Neural progenitor cell (in vitro differentiated cells): ENCODE data around the gene PKNOX2. TPM values are rescaled to one million over a fixed set of nuclear protein-coding genes. Genes with fewer than 3 reads are reported as not detected.
A peak's percentile ranks its signal among the peaks of the same experiment; 100 is the strongest.

Experiments used
- DNase-seq: peaks from one replicate; pipeline ENCODE4 v3.0.0-alpha.2; 2016; ENCODE audit warnings: low spot score
- H2AFZ ChIP-seq: fragments of 200-600 bp; sonication (generic); replicated peaks from 2 replicates; pipeline ENCODE4 v1.6.1; 2016; ENCODE audit warnings: antibody characterized with exemption
- H3F3A ChIP-seq: fragments of 200-600 bp; sonication (generic); 2 replicates; pipeline ENCODE4 v1.6.1; 2016; ENCODE audit warnings: antibody characterized with exemption, low read depth
- H3K27ac ChIP-seq: fragments of 200-600 bp; sonication (generic); 2 replicates; pipeline ENCODE4 v1.5.1; 2016; ENCODE audit warnings: mild to moderate bottlenecking
- H3K27me3 ChIP-seq: fragments of 200-600 bp; sonication (generic); 2 replicates; pipeline ENCODE4 v1.6.1; 2016; ENCODE audit warnings: mild to moderate bottlenecking, moderate library complexity
- H3K36me3 ChIP-seq: fragments of 200-600 bp; sonication (generic); 2 replicates; pipeline ENCODE4 v1.5.1; 2016
- H3K4me1 ChIP-seq: fragments of 200-600 bp; sonication (generic); 2 replicates; pipeline ENCODE4 v1.6.1; 2016; ENCODE audit warnings: mixed run types
- H3K4me2 ChIP-seq: fragments of 200-600 bp; sonication (generic); 2 replicates; pipeline ENCODE4 v1.6.1; 2016
- H3K4me3 ChIP-seq: fragments of 200-600 bp; sonication (generic); 2 replicates; pipeline ENCODE4 v1.5.1; 2016
- H3K79me2 ChIP-seq: fragments of 200-600 bp; sonication (generic); 2 replicates; pipeline ENCODE4 v1.6.1; 2016; ENCODE audit warnings: low read depth
- H3K9ac ChIP-seq: fragments of 200-600 bp; sonication (generic); 2 replicates; pipeline ENCODE4 v1.6.1; 2016
- H3K9me3 ChIP-seq: fragments of 200-600 bp; sonication (generic); 2 replicates; pipeline ENCODE4 v1.5.1; 2016; ENCODE audit warnings: low read depth
- H4K20me1 ChIP-seq: fragments of 200-600 bp; sonication (generic); 2 replicates; pipeline ENCODE4 v1.6.1; 2016; ENCODE audit warnings: low read depth
- H3K27ac Mint-ChIP-seq: 3 replicates; pipeline ENCODE4 v1.8.0; 2021; ENCODE audit warnings: mixed read lengths
- H3K27me3 Mint-ChIP-seq: 2 replicates; pipeline ENCODE4 v1.8.0; 2022; ENCODE audit warnings: low read depth, mild to moderate bottlenecking, inconsistent platforms, moderate library complexity, mixed read lengths; ENCODE audit not compliant: insufficient read depth
- H3K36me3 Mint-ChIP-seq: 3 replicates; pipeline ENCODE4 v1.8.0; 2021; ENCODE audit warnings: mixed read lengths
- H3K4me1 Mint-ChIP-seq: 3 replicates; pipeline ENCODE4 v1.8.0; 2021; ENCODE audit warnings: mixed read lengths
- H3K4me3 Mint-ChIP-seq: 3 replicates; pipeline ENCODE4 v1.8.0; 2021; ENCODE audit warnings: mild to moderate bottlenecking, moderate library complexity, mixed read lengths
- H3K9me3 Mint-ChIP-seq: 3 replicates; pipeline ENCODE4 v1.8.0; 2020; ENCODE audit warnings: mixed read lengths
- CTCF ChIP-seq: fragments of 200-600 bp; sonication (generic); IDR thresholded peaks from 2 replicates; pipeline ENCODE4 v1.5.1; 2017; ENCODE audit warnings: antibody characterized with exemption, mild to moderate bottlenecking
- EZH2 ChIP-seq: fragments of 200-600 bp; sonication (generic); IDR thresholded peaks from 2 replicates; pipeline ENCODE4 v1.6.1; 2017; ENCODE audit warnings: antibody characterized with exemption, mild to moderate bottlenecking, moderate library complexity
- EZH2phosphoT487 ChIP-seq: fragments of 200-600 bp; sonication (generic); IDR thresholded peaks from 2 replicates; pipeline ENCODE4 v1.6.1; 2017; ENCODE audit warnings: antibody characterized with exemption
- total RNA-seq: library from RNA; depleted of rRNA; stranded (reverse); fragments of >200 nt; gene quantifications from 2 replicates; pipeline ENCODE4 v1.2.3, GENCODE V29; 2015; ENCODE audit warnings: low replicate concordance

PKNOX2 gene
- total RNA-seq, 1 donor from 2014 or later = 4.3 TPM

GRCh38 chr11:125369808-125370207, 205.3 kb downstream of the PKNOX2 start:
- H3K4me3 ChIP-seq = no peak overlapping the region
- no peak for TF ChIP-seq EZH2phosphoT487
- no peak for TF ChIP-seq CTCF
- no peak for TF ChIP-seq EZH2
- H3K9me3 ChIP-seq = no peaks in the 10 kb centered on the region
- H3F3A ChIP-seq = peaks cover 31% of the 10 kb centered on the region
- H3K9ac ChIP-seq = no peak overlapping the region
- peaks cover 30% of the 10 kb centered on the region for H3K27me3 ChIP-seq
- H3K36me3 ChIP-seq = no peaks in the 10 kb centered on the region
- H3K36me3 Mint-ChIP-seq = peaks cover 30% of the 10 kb centered on the region
- no peaks in the 10 kb centered on the region for H3K9me3 Mint-ChIP-seq
- no peaks in the 10 kb centered on the region for H3K79me2 ChIP-seq
- H3K4me1 ChIP-seq = peaks cover 37% of the 10 kb centered on the region
- peak overlapping the region; percentile 14 for H3K4me3 Mint-ChIP-seq
- peaks cover 14% of the 10 kb centered on the region for H4K20me1 ChIP-seq
- no peak overlapping the region for H3K4me2 ChIP-seq
- peak overlapping the region; percentile 38 for H3K27ac Mint-ChIP-seq
- no peaks in the 10 kb centered on the region for H3K27me3 Mint-ChIP-seq
- no peak overlapping the region for H3K27ac ChIP-seq
- no peak for DNase-seq
- H3K4me1 Mint-ChIP-seq = peaks cover 67% of the 10 kb centered on the region
- H2AFZ ChIP-seq = no peak overlapping the region

DNA sequence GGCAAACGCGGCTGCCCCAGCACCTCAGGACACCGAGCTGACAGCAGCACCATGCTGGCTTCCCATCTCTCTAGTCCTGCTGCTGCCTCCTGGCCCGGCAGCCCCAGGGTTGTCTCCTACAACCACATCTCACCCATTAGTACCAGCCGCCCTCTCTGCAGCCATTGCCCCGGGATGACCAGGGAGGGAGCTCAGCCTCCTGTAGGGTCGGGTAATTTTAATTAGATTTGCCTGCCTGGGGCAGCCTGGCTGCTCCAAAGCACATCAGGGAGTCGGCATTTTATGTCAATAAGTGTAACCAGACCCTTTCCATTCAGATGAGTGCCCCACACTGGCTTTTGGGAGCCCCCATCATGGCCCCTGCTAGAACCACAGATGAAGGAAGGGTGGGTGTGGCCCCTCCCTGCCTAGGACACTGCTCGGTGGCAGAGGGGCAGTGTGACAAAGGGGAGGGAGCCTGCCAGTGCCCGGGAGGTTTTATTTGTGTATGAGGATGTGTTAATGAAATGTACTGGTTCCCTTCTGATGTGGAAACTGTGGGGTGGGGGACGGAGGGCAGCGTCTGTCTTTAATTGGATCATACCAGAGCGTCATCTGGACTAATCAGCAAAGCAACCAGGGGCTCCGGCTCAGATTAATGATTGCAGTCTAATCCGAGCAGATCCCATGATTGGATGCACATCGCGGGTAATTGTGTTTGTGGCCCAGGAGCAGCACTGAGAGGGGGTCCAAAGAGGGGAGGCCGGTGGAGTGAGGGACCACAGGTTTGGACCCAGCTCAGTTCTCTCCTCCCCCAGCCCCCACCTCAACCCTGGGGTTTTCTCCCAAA, 206.2 kb downstream of the PKNOX2 start:
- peak overlapping the region; percentile 24 for H3K27ac ChIP-seq
- no peaks in the 10 kb centered on the region for H3K9me3 ChIP-seq
- peaks cover 66% of the 10 kb centered on the region for H3K4me1 Mint-ChIP-seq
- H3K9ac ChIP-seq = no peak overlapping the region
- no peaks in the 10 kb centered on the region for H3K27me3 Mint-ChIP-seq
- H4K20me1 ChIP-seq = peaks cover 14% of the 10 kb centered on the region
- DNase-seq = peak; percentile 76
- H3K4me3 ChIP-seq = peak overlapping the region; percentile 37
- peak overlapping the region; percentile 83 for H3K4me2 ChIP-seq
- peak overlapping the region; percentile 66 for H3K4me3 Mint-ChIP-seq
- H3K27me3 ChIP-seq = peaks cover 30% of the 10 kb centered on the region
- peaks cover 31% of the 10 kb centered on the region for H3F3A ChIP-seq
- H3K27ac Mint-ChIP-seq = peak overlapping the region; percentile 95
- H3K36me3 Mint-ChIP-seq = peaks cover 34% of the 10 kb centered on the region
- no peaks in the 10 kb centered on the region for H3K79me2 ChIP-seq
- peak; percentile 83 for TF ChIP-seq EZH2phosphoT487
- TF ChIP-seq CTCF = no peak
- H3K36me3 ChIP-seq = no peaks in the 10 kb centered on the region
- H3K4me1 ChIP-seq = peaks cover 45% of the 10 kb centered on the region
- no peak overlapping the region for H2AFZ ChIP-seq
- H3K9me3 Mint-ChIP-seq = no peaks in the 10 kb centered on the region

DNA sequence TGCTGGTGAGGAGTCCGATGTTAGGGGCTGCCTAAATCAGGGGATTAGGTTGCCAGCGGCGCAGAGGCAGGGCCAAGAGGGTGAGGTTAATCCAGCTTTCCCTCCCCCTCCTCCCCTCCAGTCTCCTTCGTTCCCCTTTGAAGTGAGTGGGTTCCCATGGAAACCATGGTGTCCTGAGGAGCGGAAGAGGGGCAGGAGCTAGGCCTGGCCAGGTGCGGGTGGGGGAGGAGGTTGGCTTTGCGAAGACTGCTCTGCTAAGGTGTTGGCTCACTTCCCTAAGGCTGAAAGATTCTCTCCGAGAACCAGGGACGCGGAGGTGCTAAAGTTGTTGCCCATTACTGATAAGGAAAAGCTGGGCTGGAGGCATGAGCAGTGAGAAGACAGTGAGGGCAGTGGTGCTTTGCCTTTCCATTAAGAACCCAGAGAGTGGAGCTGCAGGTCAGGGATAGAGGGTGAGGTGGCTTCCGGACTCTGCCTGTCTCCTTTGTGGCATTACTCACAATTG, 206.9 kb downstream of the PKNOX2 start:
- Histone ChIP-seq H3F3A (peaks cover 31% of the 10 kb centered on the region), H3K4me1 (peaks cover 52% of the 10 kb centered on the region), H3K9ac (no peak overlapping the region), H3K4me3 (peak overlapping the region; percentile 37), H3K36me3 (no peaks in the 10 kb centered on the region), H3K27ac (peak overlapping the region; percentile 11), H3K4me2 (peak overlapping the region; percentile 83), H3K27me3 (peaks cover 30% of the 10 kb centered on the region), H3K9me3 (no peaks in the 10 kb centered on the region), H4K20me1 (peaks cover 14% of the 10 kb centered on the region), H3K79me2 (no peaks in the 10 kb centered on the region), H2AFZ (no peak overlapping the region)
- Mint-ChIP-seq H3K9me3 (no peaks in the 10 kb centered on the region), H3K36me3 (peaks cover 37% of the 10 kb centered on the region), H3K4me3 (peak overlapping the region; percentile 66), H3K4me1 (peaks cover 72% of the 10 kb centered on the region), H3K27ac (peak overlapping the region; percentile 31), H3K27me3 (no peaks in the 10 kb centered on the region)
- TF ChIP-seq EZH2phosphoT487 = no peak
- DNase-seq = peak; percentile 96

GRCh38 chr11:125372088-125372487, 207.5 kb downstream of the PKNOX2 start:
- peaks cover 14% of the 10 kb centered on the region for H4K20me1 ChIP-seq
- H3K36me3 ChIP-seq = no peaks in the 10 kb centered on the region
- H3K4me1 ChIP-seq = peaks cover 53% of the 10 kb centered on the region
- no peak overlapping the region for H3K27ac ChIP-seq
- H3K79me2 ChIP-seq = no peaks in the 10 kb centered on the region
- no peaks in the 10 kb centered on the region for H3K27me3 Mint-ChIP-seq
- peak overlapping the region; percentile 83 for H3K4me2 ChIP-seq
- peaks cover 31% of the 10 kb centered on the region for H3F3A ChIP-seq
- peaks cover 35% of the 10 kb centered on the region for H3K36me3 Mint-ChIP-seq
- TF ChIP-seq EZH2phosphoT487 (no peak), EZH2 (no peak), CTCF (no peak)
- no peaks in the 10 kb centered on the region for H3K9me3 ChIP-seq
- no peaks in the 10 kb centered on the region for H3K9me3 Mint-ChIP-seq
- H3K4me3 Mint-ChIP-seq = peak overlapping the region; percentile 66
- no peak for DNase-seq
- H3K9ac ChIP-seq = no peak overlapping the region
- peak overlapping the region; percentile 31 for H3K27ac Mint-ChIP-seq
- no peak overlapping the region for H2AFZ ChIP-seq
- H3K27me3 ChIP-seq = peaks cover 30% of the 10 kb centered on the region
- peak overlapping the region; percentile 37 for H3K4me3 ChIP-seq
- peaks cover 74% of the 10 kb centered on the region for H3K4me1 Mint-ChIP-seq
